NAMALWA (cell line): ENCODE results near the gene RNF11.
A peak's percentile ranks its signal among the peaks of the same experiment; 100 is the strongest.

Source experiments
- DNase-seq: peaks from one replicate; pipeline ENCODE4 v3.0.0-alpha.2; 2015; ENCODE audit warnings: low spot score

Gene RNF11

GRCh38 chr1:51296383-51297357 lies 60.6 kb downstream of the RNF11 start:
- DNase-seq, result peak; percentile 81

GRCh38 chr1:51297401-51298321 lies 61.6 kb downstream of the RNF11 start:
- DNase-seq, result no peak

GRCh38 chr1:51298322-51298705 lies 62.2 kb downstream of the RNF11 start:
- no peak for DNase-seq

GRCh38 chr1:51299185-51299885 lies 63.3 kb downstream of the RNF11 start:
- DNase-seq, result no peak

- no peak for DNase-seq
These were observed 64.1 kb downstream of the RNF11 start for GRCh38 chr1:51299981-51300670.

DNA sequence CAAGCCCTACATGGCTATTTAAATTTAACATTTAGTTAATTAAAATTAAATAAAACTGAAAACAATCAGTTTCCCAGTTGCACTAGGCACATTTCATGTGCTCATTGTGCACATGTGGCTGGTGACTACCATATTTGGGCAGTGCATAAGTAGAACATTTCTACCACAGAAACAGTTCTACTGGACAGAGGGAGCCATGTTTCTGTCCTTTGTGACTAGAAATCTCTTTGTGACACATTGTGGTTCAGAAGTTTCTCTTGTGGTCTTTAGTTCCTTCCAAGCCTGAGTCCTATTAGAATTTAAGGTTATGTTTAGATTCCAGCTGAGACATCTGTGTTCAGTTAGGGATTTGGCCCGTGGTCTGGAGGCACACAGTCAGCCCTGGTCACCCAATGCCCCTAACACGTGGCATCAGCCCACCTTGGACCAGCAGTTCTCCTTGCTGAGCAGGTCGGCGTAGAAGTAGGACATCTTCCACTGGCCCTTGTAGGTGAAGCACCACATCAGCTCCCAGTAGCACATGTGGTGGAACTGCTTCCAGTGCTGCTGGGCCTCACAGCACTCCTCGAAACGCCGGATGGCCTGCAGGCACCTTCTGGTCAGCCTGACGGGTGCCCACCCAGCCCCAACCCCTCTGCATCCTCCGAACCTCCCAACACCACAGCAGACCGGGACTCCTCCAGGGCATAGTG lies 65.2 kb downstream of the RNF11 start:
- DNase-seq, result no peak

DNA sequence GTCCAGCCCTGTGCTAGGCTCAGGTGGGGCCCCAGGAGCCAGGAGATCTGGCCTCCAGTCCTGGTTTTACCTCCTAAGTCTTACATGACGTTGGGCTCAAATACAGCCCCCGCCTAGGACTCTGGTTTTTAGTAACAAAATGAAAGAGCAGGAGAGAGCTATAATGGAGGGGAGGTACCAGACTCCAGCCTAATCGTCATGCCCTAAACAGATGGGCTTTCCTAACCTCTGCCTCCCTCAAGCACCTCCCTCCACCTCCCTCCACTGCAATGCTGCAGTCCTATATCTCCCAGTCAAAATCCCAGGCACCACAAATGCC lies 65.7 kb downstream of the RNF11 start:
- no peak for DNase-seq

DNA sequence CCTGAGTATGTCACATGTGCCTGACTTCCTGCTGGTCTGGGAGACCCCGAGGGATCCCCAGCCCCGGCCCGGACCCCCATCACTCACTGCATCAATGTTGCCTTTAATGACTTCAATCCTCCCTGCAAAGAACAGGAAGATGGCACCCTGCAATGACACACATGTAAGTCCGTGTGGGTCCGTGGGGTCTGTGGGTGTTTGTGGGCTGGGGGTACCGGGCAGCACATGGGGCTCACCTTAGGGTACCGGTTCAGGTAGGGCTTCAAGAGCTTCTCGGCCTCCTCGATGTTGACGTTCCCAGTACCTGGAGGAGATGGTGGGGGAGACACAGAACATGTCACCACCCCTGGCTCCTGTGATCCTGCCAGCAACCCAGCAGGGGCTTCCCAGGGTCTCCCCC lies 66.2 kb downstream of the RNF11 start:
- no peak for DNase-seq

DNA sequence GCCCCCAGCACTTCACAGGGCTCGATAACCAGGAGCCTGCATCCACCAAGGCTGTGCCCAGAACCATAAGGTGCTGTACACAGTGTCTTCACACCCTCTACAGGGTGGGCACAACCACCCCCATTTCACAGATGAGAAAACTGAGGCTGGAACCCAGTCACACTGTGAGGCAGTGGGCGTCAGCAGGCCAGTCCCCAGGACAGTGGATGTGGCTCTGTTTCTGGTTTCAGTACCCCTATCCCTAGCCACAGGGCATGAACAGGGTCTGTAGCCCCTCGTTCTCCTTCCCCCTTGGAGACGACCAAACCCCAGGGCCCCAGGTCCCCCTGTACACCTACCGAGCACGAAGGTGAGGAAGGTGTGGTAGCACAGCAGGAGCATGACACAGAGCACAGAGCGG lies 66.7 kb downstream of the RNF11 start:
- no peak for DNase-seq

GRCh38 chr1:51303315-51303714 lies 67.2 kb downstream of the RNF11 start:
- DNase-seq, result no peak

GRCh38 chr1:51303751-51304251 lies 67.7 kb downstream of the RNF11 start:
- DNase-seq, result no peak

DNA sequence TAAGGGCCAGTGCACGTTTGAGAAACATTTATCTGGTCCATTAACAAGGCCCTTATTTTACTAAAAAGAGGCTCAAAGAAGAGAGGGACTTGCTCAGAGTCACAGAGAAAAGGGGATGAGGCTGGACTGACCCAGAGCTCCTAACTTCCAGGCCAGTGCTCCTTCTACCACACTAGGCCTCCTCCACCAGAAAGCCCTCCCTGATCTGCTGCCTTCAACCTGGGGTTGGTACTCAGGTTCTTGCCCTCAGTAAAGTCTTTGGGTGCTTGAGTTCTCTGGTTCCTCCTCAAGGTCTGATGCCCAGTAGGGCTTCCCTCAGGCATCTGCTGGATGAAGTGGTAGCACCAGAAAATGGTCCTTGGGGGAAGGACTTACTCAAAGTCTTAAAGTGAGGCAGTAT lies 68.3 kb downstream of the RNF11 start:
- DNase-seq, result no peak

DNA sequence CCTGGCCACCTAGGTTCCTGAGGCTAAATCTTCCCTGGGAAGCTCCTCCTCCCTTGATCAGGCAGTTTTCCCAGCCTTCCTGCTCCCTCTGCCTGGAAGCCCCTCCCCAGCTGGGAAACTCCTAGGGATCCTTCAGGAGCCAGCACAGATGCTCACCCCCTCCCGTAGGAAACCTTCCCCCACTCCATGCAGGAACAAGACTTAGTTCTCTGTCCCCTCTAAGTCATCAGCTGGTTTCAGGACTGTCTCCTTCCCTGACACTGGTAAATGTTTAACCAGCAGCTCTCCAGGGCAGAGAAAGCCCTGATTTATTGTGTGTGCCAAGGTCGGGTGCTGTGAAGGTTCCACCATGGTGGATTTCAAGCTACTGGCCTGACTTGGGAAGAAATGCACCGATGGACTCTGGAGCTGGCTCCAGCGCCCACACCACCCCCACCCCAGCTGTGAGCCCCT lies 69.3 kb downstream of the RNF11 start:
- DNase-seq, result no peak

DNA sequence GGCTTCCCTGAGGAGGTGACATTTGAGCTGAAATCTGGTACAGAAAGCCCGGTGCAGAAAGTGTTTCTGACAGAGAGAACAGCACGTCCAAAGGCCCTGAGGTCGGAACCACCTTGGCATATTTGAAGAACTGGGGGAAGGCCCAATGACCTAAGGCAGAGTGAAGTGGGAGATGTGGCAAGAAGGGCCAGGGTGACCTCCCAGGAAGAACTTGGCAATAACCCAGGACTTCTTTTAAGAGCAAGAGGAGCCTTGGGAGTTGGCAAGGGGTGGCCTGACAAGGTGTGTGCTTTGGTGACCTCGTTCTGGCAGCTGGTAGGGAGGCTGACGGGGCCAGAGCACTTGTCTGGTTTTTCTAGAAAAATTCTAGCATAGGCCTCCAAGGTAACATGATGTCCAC lies 70.9 kb downstream of the RNF11 start:
- DNase-seq, result no peak

- no peak for DNase-seq
These were observed 72.6 kb downstream of the RNF11 start for GRCh38 chr1:51308636-51309035.

DNA sequence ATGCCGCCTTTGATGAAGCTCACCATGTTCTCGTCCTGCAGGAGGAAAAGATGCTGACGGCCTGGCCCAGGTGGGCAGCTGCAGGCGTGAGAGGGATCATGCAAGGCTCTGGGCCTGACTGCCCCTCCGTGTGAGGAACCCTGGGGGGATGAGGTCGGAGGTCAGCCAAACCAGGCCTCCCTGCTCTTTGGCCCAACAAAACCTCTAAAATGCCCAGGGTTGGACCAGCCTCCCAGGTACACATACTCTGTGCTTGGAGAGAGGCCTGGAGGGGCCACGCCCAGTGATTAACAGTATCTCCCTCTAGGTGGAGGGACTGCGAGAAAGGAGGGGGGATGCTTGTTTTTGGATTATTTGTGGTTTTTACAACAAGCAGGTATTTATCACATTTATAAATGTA lies 73.2 kb downstream of the RNF11 start:
- no peak for DNase-seq

- no peak for DNase-seq
These were observed 75.0 kb downstream of the RNF11 start for GRCh38 chr1:51310871-51311613.

DNA sequence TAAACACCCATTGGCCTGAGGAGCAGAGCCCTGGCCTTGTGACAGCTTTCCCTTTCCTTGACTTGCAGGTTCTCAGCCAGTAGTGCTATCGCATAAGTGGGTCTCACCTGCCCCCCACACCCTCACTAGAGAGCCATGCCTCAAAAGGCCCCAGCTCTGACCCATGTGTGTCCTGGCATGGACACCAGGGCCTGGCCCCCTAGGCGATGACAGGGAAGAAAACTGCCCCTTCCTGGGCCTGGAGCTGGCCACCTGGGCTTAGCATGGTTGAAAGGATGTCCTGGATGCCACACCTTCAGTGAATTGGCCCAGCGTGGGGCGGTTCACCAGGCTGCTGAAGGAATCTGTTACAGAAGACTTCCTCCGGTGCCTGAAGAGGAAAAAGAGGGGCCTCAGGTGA lies 75.8 kb downstream of the RNF11 start:
- DNase-seq, result no peak

GRCh38 chr1:51312718-51313117 lies 76.6 kb downstream of the RNF11 start:
- no peak for DNase-seq

GRCh38 chr1:51313268-51313852 lies 77.3 kb downstream of the RNF11 start:
- peak; percentile 17 for DNase-seq
